Measurements from ENCODE around the gene SULF2.

Gene SULF2

DNA sequence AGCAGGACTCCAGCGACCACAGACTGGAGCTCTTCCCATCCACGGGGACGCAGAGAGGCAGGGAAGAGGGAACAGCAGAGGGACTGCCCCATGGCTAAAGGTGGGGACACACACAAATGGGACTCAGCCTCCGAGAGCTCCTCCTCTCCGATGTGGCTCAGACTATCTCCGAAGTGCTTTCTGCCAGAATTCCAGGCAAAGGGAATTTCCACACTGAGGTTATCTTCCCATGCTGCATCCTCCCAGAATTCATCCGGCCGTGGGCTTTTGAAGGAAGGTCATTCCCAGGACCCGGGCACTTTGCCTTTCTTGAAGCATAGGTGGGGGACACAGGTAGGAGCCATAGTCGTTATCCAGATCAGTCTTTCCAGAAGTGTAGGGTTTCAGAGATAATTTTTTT is 67.9 kb downstream of the SULF2 start:
- no peaks in the 10 kb centered on the region for H3K4me1 ChIP-seq (ENCODE audit: insufficient read depth, low read length)
- no peak overlapping the region for H3K9ac ChIP-seq (ENCODE audit: low read depth, low read length)
- no peaks in the 10 kb centered on the region for H3K36me3 ChIP-seq (ENCODE audit: insufficient read depth, low read length)
- no peaks in the 10 kb centered on the region for H3K9me3 ChIP-seq (ENCODE audit: control insufficient read depth, insufficient read depth, low read length)

DNA sequence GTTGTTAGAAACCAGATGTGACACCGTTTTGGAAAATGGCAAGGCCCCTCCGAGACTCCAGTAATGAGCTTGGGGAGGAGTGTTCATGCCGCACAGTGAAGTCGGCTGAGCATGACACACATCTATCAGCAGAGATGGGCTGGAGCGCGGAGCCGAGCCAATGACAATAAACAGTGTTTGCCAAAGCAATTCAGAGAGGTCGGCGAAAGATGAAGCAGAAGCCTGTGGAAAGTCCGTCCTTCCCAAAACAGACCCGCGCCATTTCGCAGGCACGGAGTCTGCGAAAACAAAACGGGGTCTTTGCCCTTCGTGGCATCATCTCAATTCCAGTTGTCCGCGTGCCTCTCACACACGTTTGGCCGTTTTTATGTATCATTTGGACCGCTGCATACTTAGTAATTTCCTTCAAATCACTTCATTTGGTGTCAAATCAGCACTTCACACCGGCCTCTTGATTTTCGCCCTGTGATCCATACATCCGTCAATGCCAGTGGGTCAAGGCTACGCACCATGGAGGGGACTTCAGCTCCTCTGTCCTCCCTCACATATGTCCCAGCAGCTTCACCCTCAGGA is 71.3 kb downstream of the SULF2 start:
- no peaks in the 10 kb centered on the region for H3K9me3 ChIP-seq (ENCODE audit: control insufficient read depth, insufficient read depth, low read length)
- H3K9ac ChIP-seq (ENCODE audit: low read depth, low read length) = no peak overlapping the region
- no peaks in the 10 kb centered on the region for H3K36me3 ChIP-seq (ENCODE audit: insufficient read depth, low read length)
- no peaks in the 10 kb centered on the region for H3K4me1 ChIP-seq (ENCODE audit: insufficient read depth, low read length)

DNA sequence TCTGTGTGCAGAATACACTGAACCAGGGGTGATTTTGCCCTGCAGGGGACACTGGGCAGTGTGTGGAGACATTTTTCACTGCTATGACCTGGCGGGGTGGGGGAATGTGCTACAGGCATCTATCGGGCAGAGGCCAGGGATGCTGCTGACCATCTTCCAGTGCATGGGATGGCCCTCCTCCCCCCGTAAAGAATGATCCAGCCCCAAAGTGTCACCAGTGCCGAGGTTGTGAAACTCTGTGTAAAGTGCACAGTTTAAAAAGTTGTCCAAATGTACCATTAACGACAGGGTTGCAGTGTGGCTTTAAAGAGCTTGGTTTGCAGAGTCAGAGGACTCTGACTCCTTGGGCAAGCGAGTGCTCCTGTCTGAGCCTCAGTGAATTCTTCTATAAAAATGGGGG is 72.1 kb downstream of the SULF2 start:
- H3K9ac ChIP-seq (ENCODE audit: low read depth, low read length) = no peak overlapping the region
- no peaks in the 10 kb centered on the region for H3K9me3 ChIP-seq (ENCODE audit: control insufficient read depth, insufficient read depth, low read length)
- no peaks in the 10 kb centered on the region for H3K36me3 ChIP-seq (ENCODE audit: insufficient read depth, low read length)
- no peaks in the 10 kb centered on the region for H3K4me1 ChIP-seq (ENCODE audit: insufficient read depth, low read length)

GRCh38 chr20:47711046-47711752 is 74.1 kb downstream of the SULF2 start:
- H3K9ac ChIP-seq (ENCODE audit: low read depth, low read length) = no peak overlapping the region
- H3K36me3 ChIP-seq (ENCODE audit: insufficient read depth, low read length) = no peaks in the 10 kb centered on the region
- no peaks in the 10 kb centered on the region for H3K9me3 ChIP-seq (ENCODE audit: control insufficient read depth, insufficient read depth, low read length)
- H3K4me1 ChIP-seq (ENCODE audit: insufficient read depth, low read length) = no peaks in the 10 kb centered on the region

DNA sequence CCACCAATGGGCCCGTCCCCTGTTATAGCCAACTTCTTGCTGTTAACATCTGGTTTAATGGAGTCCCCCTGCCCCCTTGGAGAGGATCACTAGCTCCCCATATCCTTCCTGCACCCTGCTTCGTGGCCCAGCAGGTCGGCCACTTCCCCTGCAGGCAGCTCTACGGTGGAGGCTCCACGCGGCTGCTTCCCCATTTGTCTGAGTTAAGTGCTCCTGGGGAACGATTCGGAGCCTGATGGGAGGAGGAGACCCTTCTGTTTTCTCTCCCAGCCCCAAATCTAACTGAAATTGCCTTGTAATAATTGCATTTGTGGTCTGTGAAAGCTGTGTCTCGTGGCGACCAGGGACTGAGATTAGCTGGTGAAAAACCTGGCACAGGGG is 74.6 kb downstream of the SULF2 start:
- Histone ChIP-seq H3K4me1 (ENCODE audit: insufficient read depth, low read length) (no peaks in the 10 kb centered on the region), H3K9ac (ENCODE audit: low read depth, low read length) (no peak overlapping the region), H3K36me3 (ENCODE audit: insufficient read depth, low read length) (no peaks in the 10 kb centered on the region), H3K9me3 (ENCODE audit: control insufficient read depth, insufficient read depth, low read length) (no peaks in the 10 kb centered on the region)

GRCh38 chr20:47708953-47709833 is 76.1 kb downstream of the SULF2 start:
- Histone ChIP-seq H3K4me1 (ENCODE audit: insufficient read depth, low read length) (no peaks in the 10 kb centered on the region), H3K9me3 (ENCODE audit: control insufficient read depth, insufficient read depth, low read length) (no peaks in the 10 kb centered on the region), H3K9ac (ENCODE audit: low read depth, low read length) (no peak overlapping the region), H3K36me3 (ENCODE audit: insufficient read depth, low read length) (no peaks in the 10 kb centered on the region)

DNA sequence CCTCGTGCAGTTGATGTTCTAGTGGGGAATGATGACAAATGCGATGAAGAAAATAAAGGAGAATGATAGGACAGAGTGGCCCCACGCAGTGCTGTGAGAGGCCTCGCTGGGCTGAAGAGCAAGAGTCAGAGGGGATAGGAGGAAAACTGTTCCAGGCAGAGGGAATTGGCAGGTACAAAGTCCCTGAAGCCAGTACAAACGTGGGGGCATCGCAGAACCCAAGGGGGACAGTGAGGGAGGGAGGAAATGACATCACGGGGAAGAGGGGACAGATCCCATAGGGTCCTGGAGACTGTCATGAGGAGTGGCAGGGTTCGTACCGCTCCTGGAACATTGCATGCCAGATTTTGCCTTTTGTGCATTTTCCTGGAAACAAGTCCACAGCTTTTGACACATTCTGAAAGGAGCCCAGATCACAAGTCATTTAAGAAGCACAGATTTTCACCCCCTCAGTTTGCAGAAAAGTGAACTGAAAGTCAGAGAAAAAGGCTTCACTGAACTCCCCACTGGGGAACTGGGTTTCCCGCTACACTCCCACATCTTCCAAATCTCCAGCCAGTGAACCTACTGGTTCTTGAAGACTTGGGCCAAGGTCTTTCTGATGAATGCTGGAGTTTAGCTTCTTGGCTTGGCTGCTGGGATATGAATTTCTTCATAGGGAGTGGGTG is 77.0 kb downstream of the SULF2 start:
- Histone ChIP-seq H3K9me3 (ENCODE audit: control insufficient read depth, insufficient read depth, low read length) (no peaks in the 10 kb centered on the region), H3K4me1 (ENCODE audit: insufficient read depth, low read length) (no peaks in the 10 kb centered on the region), H3K9ac (ENCODE audit: low read depth, low read length) (no peak overlapping the region), H3K36me3 (ENCODE audit: insufficient read depth, low read length) (no peaks in the 10 kb centered on the region)

DNA sequence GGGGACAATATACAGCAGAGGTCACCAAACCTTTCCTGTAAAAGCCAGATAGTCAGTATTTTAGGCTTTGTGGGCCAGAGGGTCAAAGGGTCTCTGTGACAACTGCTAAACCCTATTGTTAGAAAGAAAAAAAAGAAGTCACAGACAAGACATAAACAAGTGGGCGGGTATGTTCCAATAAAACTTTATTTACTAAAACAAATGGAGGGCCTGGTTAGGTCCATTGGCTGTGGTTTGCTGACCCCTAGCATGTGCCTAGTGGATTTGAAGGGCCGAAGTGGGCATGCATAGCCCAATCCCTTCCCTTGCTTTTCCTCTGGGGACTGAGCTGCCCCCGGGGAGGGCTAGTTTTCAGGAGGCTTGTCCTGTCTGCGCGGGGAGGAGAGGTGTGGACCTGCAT is 78.9 kb downstream of the SULF2 start:
- Histone ChIP-seq H3K4me1 (ENCODE audit: insufficient read depth, low read length) (no peaks in the 10 kb centered on the region), H3K9me3 (ENCODE audit: control insufficient read depth, insufficient read depth, low read length) (no peaks in the 10 kb centered on the region), H3K36me3 (ENCODE audit: insufficient read depth, low read length) (peaks cover 3% of the 10 kb centered on the region; the same call in 1 of the 2 replicates), H3K9ac (ENCODE audit: low read depth, low read length) (no peak overlapping the region)

DNA sequence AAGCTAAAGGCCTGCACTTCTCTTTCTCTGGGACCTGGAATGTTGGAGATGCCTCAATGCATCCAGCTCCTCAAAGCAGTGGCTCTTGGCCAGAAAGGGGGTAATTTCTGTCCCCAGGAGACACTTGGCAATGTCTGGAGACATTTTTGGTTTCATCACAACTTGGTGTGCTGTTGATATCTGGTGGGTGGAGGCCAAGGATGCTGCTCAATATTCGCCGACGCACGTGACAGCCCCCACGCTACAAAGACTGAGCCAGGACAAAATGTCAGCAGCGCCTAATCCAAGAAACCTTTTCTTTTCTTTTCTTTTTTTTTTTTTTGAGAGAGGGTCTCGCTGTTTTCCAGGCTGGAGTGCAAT is 79.8 kb downstream of the SULF2 start:
- no peak overlapping the region for H3K9ac ChIP-seq (ENCODE audit: low read depth, low read length)
- peaks cover 3% of the 10 kb centered on the region; the same call in 1 of the 2 replicates for H3K36me3 ChIP-seq (ENCODE audit: insufficient read depth, low read length)

DNA sequence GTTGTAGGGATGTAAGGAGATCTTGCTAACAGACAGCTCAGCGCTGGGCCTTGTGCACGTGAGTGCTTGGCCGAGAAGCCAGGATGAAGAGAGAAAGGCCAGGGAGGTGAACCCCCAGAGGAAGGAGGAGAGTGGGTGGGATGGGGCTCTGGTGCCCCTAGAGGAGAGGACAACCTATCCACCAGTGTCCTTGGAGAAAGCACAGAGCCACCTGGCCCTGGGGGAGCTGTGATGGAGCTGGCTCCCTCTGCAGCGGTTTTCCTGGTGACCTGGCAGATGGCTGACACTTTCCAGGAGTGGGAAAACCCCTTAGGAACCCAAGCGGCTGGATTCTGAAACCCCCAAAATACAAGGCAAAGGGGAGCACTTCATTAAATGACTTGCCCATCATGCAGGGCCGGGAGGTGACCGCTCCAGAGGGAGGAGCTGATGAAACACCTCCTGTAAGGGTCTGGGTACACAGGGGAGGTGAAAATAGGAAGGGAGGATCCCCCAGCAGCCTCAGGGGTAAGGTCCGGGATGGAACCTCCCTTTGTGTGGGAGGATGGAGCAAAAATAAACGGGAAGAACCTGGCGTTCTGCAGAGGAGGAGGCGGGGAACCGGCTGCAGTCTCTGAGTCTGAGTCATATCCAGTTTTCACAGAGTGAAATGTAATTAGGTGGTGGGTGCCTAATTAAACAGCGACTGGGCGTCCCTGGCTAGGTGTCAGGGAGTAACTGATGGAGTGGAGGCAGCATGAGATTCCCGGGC is 80.4 kb downstream of the SULF2 start:
- Histone ChIP-seq H3K36me3 (ENCODE audit: insufficient read depth, low read length) (peaks cover 3% of the 10 kb centered on the region; the same call in 1 of the 2 replicates), H3K9ac (ENCODE audit: low read depth, low read length) (no peak overlapping the region), H3K9me3 (ENCODE audit: control insufficient read depth, insufficient read depth, low read length) (no peaks in the 10 kb centered on the region), H3K4me1 (ENCODE audit: insufficient read depth, low read length) (no peaks in the 10 kb centered on the region)

More for the DNA sequence above, 79.8 kb downstream of the SULF2 start:
- Histone ChIP-seq H3K4me1 (ENCODE audit: insufficient read depth, low read length) (no peaks in the 10 kb centered on the region), H3K9me3 (ENCODE audit: control insufficient read depth, insufficient read depth, low read length) (no peaks in the 10 kb centered on the region)

DNA sequence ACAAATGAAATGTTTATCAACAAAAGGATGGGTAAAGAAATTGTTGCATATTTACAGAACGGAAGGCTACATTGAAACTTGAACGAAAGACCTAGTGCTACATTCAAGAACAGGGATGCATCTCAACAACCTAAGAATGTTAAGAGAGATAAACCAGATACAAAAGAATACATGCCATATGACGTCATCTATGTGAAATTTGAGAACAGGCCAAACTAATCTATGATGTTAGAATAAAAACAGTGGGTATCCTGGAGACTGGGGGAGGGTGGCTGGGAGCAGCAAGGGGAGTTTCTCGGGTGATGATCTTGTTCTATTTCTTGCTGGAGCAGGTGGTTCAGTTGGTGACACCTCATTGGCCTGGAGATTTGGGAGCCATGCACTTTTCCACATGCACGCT is 81.5 kb downstream of the SULF2 start:
- H3K36me3 ChIP-seq (ENCODE audit: insufficient read depth, low read length) = peaks cover 8% of the 10 kb centered on the region; the same call in 1 of the 2 replicates
- no peaks in the 10 kb centered on the region for H3K9me3 ChIP-seq (ENCODE audit: control insufficient read depth, insufficient read depth, low read length)
- no peak overlapping the region for H3K9ac ChIP-seq (ENCODE audit: low read depth, low read length)
- no peaks in the 10 kb centered on the region for H3K4me1 ChIP-seq (ENCODE audit: insufficient read depth, low read length)

DNA sequence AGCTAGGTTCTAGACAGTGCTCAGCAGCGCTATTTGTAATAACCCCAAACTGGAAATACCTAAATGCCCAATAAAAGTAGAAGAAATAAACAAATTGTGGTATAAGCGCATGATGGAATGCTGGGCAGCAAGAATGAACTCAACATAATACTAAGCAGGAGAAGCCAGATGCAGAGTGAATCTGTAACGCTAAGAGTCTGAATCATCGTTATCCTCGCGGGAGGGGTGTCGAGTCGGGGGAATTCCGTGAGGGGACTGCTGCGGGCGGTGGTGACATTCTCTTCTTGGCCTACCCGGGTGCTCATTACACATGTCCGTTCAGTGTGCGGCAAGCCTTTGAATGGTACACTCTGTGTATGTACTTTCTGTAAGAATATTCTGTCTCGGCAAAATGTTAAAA is 83.7 kb downstream of the SULF2 start:
- Histone ChIP-seq H3K9ac (ENCODE audit: low read depth, low read length) (no peak overlapping the region), H3K4me1 (ENCODE audit: insufficient read depth, low read length) (no peaks in the 10 kb centered on the region), H3K9me3 (ENCODE audit: control insufficient read depth, insufficient read depth, low read length) (no peaks in the 10 kb centered on the region), H3K36me3 (ENCODE audit: insufficient read depth, low read length) (peaks cover 8% of the 10 kb centered on the region; the same call in 1 of the 2 replicates)

DNA sequence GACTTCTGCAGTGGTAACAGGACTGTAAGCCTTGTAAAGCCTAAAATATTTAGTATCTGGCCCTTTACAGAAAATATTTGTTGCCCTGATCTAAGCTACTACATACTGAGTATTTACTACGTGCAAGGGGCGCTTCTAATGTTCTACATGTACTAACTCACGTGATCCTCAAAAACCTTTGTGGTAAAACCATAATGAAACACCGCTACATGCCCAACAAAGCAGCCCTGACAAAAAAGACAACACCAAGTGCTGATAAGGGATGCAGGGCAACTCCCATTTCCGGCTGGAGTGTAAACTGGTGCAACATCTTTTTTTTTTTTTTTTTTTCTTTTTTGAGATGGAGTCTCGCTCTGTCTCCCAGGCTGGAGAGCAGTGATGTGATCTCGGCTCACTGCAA is 85.0 kb downstream of the SULF2 start:
- Histone ChIP-seq H3K4me1 (ENCODE audit: insufficient read depth, low read length) (no peaks in the 10 kb centered on the region), H3K9me3 (ENCODE audit: control insufficient read depth, insufficient read depth, low read length) (no peaks in the 10 kb centered on the region), H3K36me3 (ENCODE audit: insufficient read depth, low read length) (peaks cover 8% of the 10 kb centered on the region; the same call in 1 of the 2 replicates), H3K9ac (ENCODE audit: low read depth, low read length) (no peak overlapping the region)

DNA sequence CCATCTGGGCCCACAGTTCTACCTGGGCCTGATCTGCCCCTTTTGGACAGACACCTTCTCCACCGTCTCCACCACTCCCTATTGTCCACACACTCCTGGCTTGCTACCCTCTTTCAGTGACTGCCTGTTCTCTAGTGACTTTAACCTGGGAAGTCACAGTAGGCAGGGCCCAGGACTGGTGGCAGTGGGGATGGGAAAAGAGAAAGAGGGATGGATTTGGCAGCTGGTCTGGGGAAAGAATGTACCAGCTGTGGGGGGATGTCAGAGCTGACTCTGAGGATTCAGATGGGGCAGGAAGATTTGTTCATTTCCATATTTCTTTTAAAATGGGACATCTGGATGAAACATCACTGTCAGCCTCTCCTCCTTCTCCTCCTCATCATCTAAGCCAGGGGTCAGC is 85.5 kb downstream of the SULF2 start:
- no peak overlapping the region for H3K9ac ChIP-seq (ENCODE audit: low read depth, low read length)
- peaks cover 8% of the 10 kb centered on the region; the same call in 1 of the 2 replicates for H3K36me3 ChIP-seq (ENCODE audit: insufficient read depth, low read length)
- no peaks in the 10 kb centered on the region for H3K9me3 ChIP-seq (ENCODE audit: control insufficient read depth, insufficient read depth, low read length)
- no peaks in the 10 kb centered on the region for H3K4me1 ChIP-seq (ENCODE audit: insufficient read depth, low read length)
